B cell (primary cell): ENCODE data around the gene IL1RN. TPM values are rescaled to one million over a fixed set of nuclear protein-coding genes. Genes with fewer than 3 reads are reported as not detected.

Experiments
- ATAC-seq: fragments of 200-7000 bp; cut with Tn5 transposase; one replicate; pipeline ENCODE4 v1.10.0; 2021; ENCODE audit warnings: low read depth, mild to moderate bottlenecking, moderate number of reproducible peaks, moderate library complexity
- CTCF ChIA-PET: fragments of 350-600 bp; sonication (Branson Sonifier 250); formaldehyde crosslinking; loops from one replicate; lab custom pipeline; 2021; ENCODE audit warnings: antibody characterized with exemption, inconsistent platforms; lab: Charles Lee
- POLR2A ChIA-PET: fragments of 350-600 bp; sonication (Branson Sonifier 250); formaldehyde crosslinking; loops from one replicate; lab custom pipeline; 2021; ENCODE audit warnings: antibody characterized with exemption; lab: Charles Lee
- DNase-seq: peaks from one replicate; pipeline ENCODE4 v3.0.0; 2013
- H2AFZ ChIP-seq: 2 replicates; pipeline ENCODE4 v1.6.1; 2012; ENCODE audit warnings: mild to moderate bottlenecking, low read depth, low read length; ENCODE audit not compliant: insufficient read depth, poor library complexity, severe bottlenecking
- H3K27ac ChIP-seq, 2 donors: 1 replicate in 1 of 2; 2 replicates in 1 of 2; pipeline ENCODE4 v1.5.1; 2012 to 2013; ENCODE audit warnings: low read length in 2 of 2, mild to moderate bottlenecking in 2 of 2, moderate library complexity in 1 of 2
- H3K27me3 ChIP-seq, 4 experiments: fragments of 200-600 bp in 1 of 4; sonication (generic) in 1 of 4; replicated peaks in 1 of 4; 1 replicate in 2 of 4; 2 replicates in 2 of 4; pipeline versions ENCODE4 v1.6.1 to v1.7.0; 2013 to 2016; ENCODE audit warnings: low read length in 3 of 4, mild to moderate bottlenecking in 2 of 4, mixed read lengths in 1 of 4, moderate library complexity in 1 of 4; ENCODE audit not compliant: insufficient read depth in 4 of 4, control insufficient read depth in 3 of 4; ENCODE audit errors: control extremely low read depth in 1 of 4
- H3K36me3 ChIP-seq, 2 experiments: replicated peaks in 1 of 2; 1 replicate in 1 of 2; 2 replicates in 1 of 2; pipeline versions ENCODE4 v1.6.1 to v1.7.1; 2013; ENCODE audit warnings: low read length in 1 of 2; ENCODE audit not compliant: insufficient read depth in 2 of 2, control insufficient read depth in 1 of 2; ENCODE audit errors: control extremely low read depth in 1 of 2, extremely low read depth in 1 of 2
- H3K4me1 ChIP-seq, 2 donors: fragments of 200-600 bp in 1 of 2; sonication (generic) in 1 of 2; 1 replicate in 1 of 2; 2 replicates in 1 of 2; pipeline versions ENCODE4 v1.5.1 to v1.6.1; 2013 to 2017; ENCODE audit warnings: low read length in 2 of 2; ENCODE audit not compliant: control insufficient read depth in 2 of 2, insufficient read depth in 2 of 2
- H3K4me2 ChIP-seq: replicated peaks from 2 replicates; pipeline ENCODE3; 2012; ENCODE audit warnings: mild to moderate bottlenecking, low read depth, low read length; ENCODE audit not compliant: poor library complexity, severe bottlenecking
- H3K4me3 ChIP-seq, 5 experiments: fragments of 200-600 bp in 1 of 5; sonication (generic) in 1 of 5; 1 replicate in 3 of 5; 2 replicates in 2 of 5; pipeline versions ENCODE4 v1.5.1 to v1.7.0; 2011 to 2016; ENCODE audit warnings: low read length in 4 of 5, mild to moderate bottlenecking in 4 of 5, low read depth in 2 of 5, control low read depth in 1 of 5, moderate library complexity in 1 of 5; ENCODE audit not compliant: insufficient read depth in 1 of 5; ENCODE audit errors: control extremely low read depth in 1 of 5, extremely low read depth in 1 of 5
- H3K79me2 ChIP-seq: fragments of 200-600 bp; sonication (generic); one replicate; pipeline ENCODE4 v1.6.0; 2016; ENCODE audit warnings: low read length; ENCODE audit not compliant: control insufficient read depth, insufficient read depth
- H3K9ac ChIP-seq: fragments of 200-600 bp; sonication (generic); 2 replicates; pipeline ENCODE4 v1.6.1; 2017; ENCODE audit warnings: mild to moderate bottlenecking, low read length, moderate library complexity
- H3K9me3 ChIP-seq, 3 donors: one replicate each; pipeline versions ENCODE4 v1.6.1 to v1.7.1; 2013; ENCODE audit warnings: low read length in 2 of 3; ENCODE audit not compliant: control insufficient read depth in 2 of 3, insufficient read depth in 1 of 3; ENCODE audit errors: control extremely low read depth in 1 of 3
- H4K20me1 ChIP-seq: 2 replicates; pipeline ENCODE4 v1.6.0; 2012; ENCODE audit warnings: mild to moderate bottlenecking, low read length; ENCODE audit not compliant: insufficient read depth, control insufficient read depth, poor library complexity, severe bottlenecking
- H3K27ac Mint-ChIP-seq: one replicate; pipeline ENCODE4 v1.8.0; 2021; ENCODE audit warnings: mixed read lengths
- H3K27me3 Mint-ChIP-seq: one replicate; pipeline ENCODE4 v1.8.0; 2021; ENCODE audit warnings: mixed read lengths
- H3K4me1 Mint-ChIP-seq: one replicate; pipeline ENCODE4 v1.8.0; 2021; ENCODE audit warnings: mixed read lengths
- H3K4me3 Mint-ChIP-seq: one replicate; pipeline ENCODE4 v1.8.0; 2021; ENCODE audit warnings: mixed read lengths
- H3K9me3 Mint-ChIP-seq: one replicate; pipeline ENCODE4 v1.8.0; 2022; ENCODE audit warnings: mixed read lengths; ENCODE audit not compliant: insufficient read depth
- CTCF ChIP-seq: fragments of 200-600 bp; IDR thresholded peaks from one replicate; pipeline ENCODE4 v1.8.0; 2022; ENCODE audit warnings: antibody characterized with exemption, mild to moderate bottlenecking
- EZH2 ChIP-seq: IDR thresholded peaks from 2 replicates; pipeline ENCODE4 v1.6.1; 2012; ENCODE audit warnings: borderline replicate concordance, low read depth, mild to moderate bottlenecking, moderate library complexity, low read length; ENCODE audit not compliant: insufficient read depth, poor library complexity, severe bottlenecking
- WGBS: methylation state at CpG from one replicate; pipeline ENCODE4 v1.1.5; 2013; ENCODE audit warnings: missing lambda C conversion rate; ENCODE audit not compliant: insufficient coverage; 5-methylcytosine and 5-hydroxymethylcytosine counted together
- intact Hi-C: fragments of 100-400 bp; cut with micrococcal nuclease; formaldehyde crosslinking; loops from one replicate; pipeline ENCODE4 v1.10.0; 2022
- polyA plus RNA-seq: library from polyadenylated mRNA; depleted of rRNA; stranded (reverse); fragments of >200 nt; gene quantifications from 2 replicates; pipeline ENCODE4 v1.2.3, GENCODE V29; 2012
- total RNA-seq, 2 donors: library from RNA; stranded (reverse); fragments of 120-200 nt in 1 of 2; gene quantifications; 1 replicate in 1 of 2; 2 replicates in 1 of 2; pipeline versions ENCODE4 v1.2.3 to v1.2.4, GENCODE V29; 2013 to 2022

The IL1RN gene
- total and polyA plus RNA-seq, 2 donors (not counting 1 experiment from before 2014, with no cell fraction given): 0.79 TPM; not detected in 1

GRCh38 chr2:113137827-113138226, 10.4 kb downstream of the IL1RN start:
- H3K4me3 ChIP-seq: no peak overlapping the region
- peak overlapping the region; percentile 53 for H2AFZ ChIP-seq
- H3K79me2 ChIP-seq: peaks cover 27% of the 10 kb centered on the region
- H3K27ac Mint-ChIP-seq: no peak overlapping the region
- H3K9me3 ChIP-seq: no peaks in the 10 kb centered on the region
- no peaks in the 10 kb centered on the region for H3K27me3 Mint-ChIP-seq
- H3K4me1 ChIP-seq: peaks cover 11 to 13% of the 10 kb centered on the region in 2 donors
- H3K9ac ChIP-seq: no peak overlapping the region
- ChIA-PET POLR2A (interaction anchor here (0.6 to 1.6 kb wide), 7 partner anchors 18 to 823 kb away, joined by 3 to 11 read pairs (median 4); partner anchors contain the start of gene PSD4), CTCF (interaction anchor here (0.7 to 18.7 kb wide), 46 partner anchors 8 to 303 kb away, joined by 3 to 590 read pairs (median 6); partner anchors contain the start of genes IL1RN and PSD4)
- H3K27ac ChIP-seq: no peak overlapping the region
- no peak overlapping the region for H3K4me3 Mint-ChIP-seq
- DNase-seq (peak; percentile 14), ATAC-seq (no peak)
- no peaks in the 10 kb centered on the region for H4K20me1 ChIP-seq
- peaks cover 15% of the 10 kb centered on the region for H3K4me1 Mint-ChIP-seq
- intact Hi-C loops: loop anchor here (1.0 to 5.0 kb wide), 7 partner anchors 19 to 252 kb away; partner anchors contain the start of gene PSD4
- no peak for TF ChIP-seq EZH2
- no peak for TF ChIP-seq CTCF
- no peak overlapping the region for H3K4me2 ChIP-seq
- no peaks in the 10 kb centered on the region for H3K9me3 Mint-ChIP-seq
- WGBS: no CpG with 5 or more reads among the region's 1 CpG
- H3K27me3 ChIP-seq: no peaks in the 10 kb centered on the region
- H3K36me3 ChIP-seq: no peaks in the 10 kb centered on the region
